Neural progenitor cell (in vitro differentiated cells): Measurements from ENCODE around the gene AGO3. TPM values are rescaled to one million over a fixed set of nuclear protein-coding genes. Genes with fewer than 3 reads are reported as not detected.
"Not testable (repeated sequence)": the region's sequence is repeated elsewhere in the genome, so short reads cannot be mapped to it uniquely, and the experiment has no call there.

ENCODE experiments used
- DNase-seq: peaks from one replicate; pipeline ENCODE4 v3.0.0-alpha.2; 2016; ENCODE audit warnings: low spot score
- H2AFZ ChIP-seq: fragments of 200-600 bp; sonication (generic); replicated peaks from 2 replicates; pipeline ENCODE4 v1.6.1; 2016; ENCODE audit warnings: antibody characterized with exemption
- H3F3A ChIP-seq: fragments of 200-600 bp; sonication (generic); 2 replicates; pipeline ENCODE4 v1.6.1; 2016; ENCODE audit warnings: antibody characterized with exemption, low read depth
- H3K27ac ChIP-seq: fragments of 200-600 bp; sonication (generic); 2 replicates; pipeline ENCODE4 v1.5.1; 2016; ENCODE audit warnings: mild to moderate bottlenecking
- H3K27me3 ChIP-seq: fragments of 200-600 bp; sonication (generic); 2 replicates; pipeline ENCODE4 v1.6.1; 2016; ENCODE audit warnings: mild to moderate bottlenecking, moderate library complexity
- H3K36me3 ChIP-seq: fragments of 200-600 bp; sonication (generic); 2 replicates; pipeline ENCODE4 v1.5.1; 2016
- H3K4me1 ChIP-seq: fragments of 200-600 bp; sonication (generic); 2 replicates; pipeline ENCODE4 v1.6.1; 2016; ENCODE audit warnings: mixed run types
- H3K4me2 ChIP-seq: fragments of 200-600 bp; sonication (generic); 2 replicates; pipeline ENCODE4 v1.6.1; 2016
- H3K4me3 ChIP-seq: fragments of 200-600 bp; sonication (generic); 2 replicates; pipeline ENCODE4 v1.5.1; 2016
- H3K79me2 ChIP-seq: fragments of 200-600 bp; sonication (generic); 2 replicates; pipeline ENCODE4 v1.6.1; 2016; ENCODE audit warnings: low read depth
- H3K9ac ChIP-seq: fragments of 200-600 bp; sonication (generic); 2 replicates; pipeline ENCODE4 v1.6.1; 2016
- H3K9me3 ChIP-seq: fragments of 200-600 bp; sonication (generic); 2 replicates; pipeline ENCODE4 v1.5.1; 2016; ENCODE audit warnings: low read depth
- H4K20me1 ChIP-seq: fragments of 200-600 bp; sonication (generic); 2 replicates; pipeline ENCODE4 v1.6.1; 2016; ENCODE audit warnings: low read depth
- H3K27ac Mint-ChIP-seq: 3 replicates; pipeline ENCODE4 v1.8.0; 2021; ENCODE audit warnings: mixed read lengths
- H3K27me3 Mint-ChIP-seq: 2 replicates; pipeline ENCODE4 v1.8.0; 2022; ENCODE audit warnings: low read depth, mild to moderate bottlenecking, inconsistent platforms, moderate library complexity, mixed read lengths; ENCODE audit not compliant: insufficient read depth
- H3K36me3 Mint-ChIP-seq: 3 replicates; pipeline ENCODE4 v1.8.0; 2021; ENCODE audit warnings: mixed read lengths
- H3K4me1 Mint-ChIP-seq: 3 replicates; pipeline ENCODE4 v1.8.0; 2021; ENCODE audit warnings: mixed read lengths
- H3K4me3 Mint-ChIP-seq: 3 replicates; pipeline ENCODE4 v1.8.0; 2021; ENCODE audit warnings: mild to moderate bottlenecking, moderate library complexity, mixed read lengths
- H3K9me3 Mint-ChIP-seq: 3 replicates; pipeline ENCODE4 v1.8.0; 2020; ENCODE audit warnings: mixed read lengths
- CTCF ChIP-seq: fragments of 200-600 bp; sonication (generic); IDR thresholded peaks from 2 replicates; pipeline ENCODE4 v1.5.1; 2017; ENCODE audit warnings: antibody characterized with exemption, mild to moderate bottlenecking
- EZH2 ChIP-seq: fragments of 200-600 bp; sonication (generic); IDR thresholded peaks from 2 replicates; pipeline ENCODE4 v1.6.1; 2017; ENCODE audit warnings: antibody characterized with exemption, mild to moderate bottlenecking, moderate library complexity
- EZH2phosphoT487 ChIP-seq: fragments of 200-600 bp; sonication (generic); IDR thresholded peaks from 2 replicates; pipeline ENCODE4 v1.6.1; 2017; ENCODE audit warnings: antibody characterized with exemption
- total RNA-seq: library from RNA; depleted of rRNA; stranded (reverse); fragments of >200 nt; gene quantifications from 2 replicates; pipeline ENCODE4 v1.2.3, GENCODE V29; 2015; ENCODE audit warnings: low replicate concordance

Gene AGO3
- total RNA-seq, 1 donor from 2014 or later, result 45.2 TPM

- no peak overlapping the region for H3K4me3 ChIP-seq
- H3K36me3 ChIP-seq, result no peaks in the 10 kb centered on the region
- TF ChIP-seq EZH2phosphoT487, result no peak
- TF ChIP-seq EZH2, result no peak
- no peak for TF ChIP-seq CTCF
- peaks cover 22% of the 10 kb centered on the region for H3K36me3 Mint-ChIP-seq
- H3K27me3 ChIP-seq, result no peaks in the 10 kb centered on the region
- H4K20me1 ChIP-seq, result no peaks in the 10 kb centered on the region
- no peaks in the 10 kb centered on the region for H3K9me3 ChIP-seq
- no peak overlapping the region for H2AFZ ChIP-seq
- no peaks in the 10 kb centered on the region for H3F3A ChIP-seq
- no peaks in the 10 kb centered on the region for H3K27me3 Mint-ChIP-seq
- H3K4me1 Mint-ChIP-seq, result no peaks in the 10 kb centered on the region
- no peaks in the 10 kb centered on the region for H3K9me3 Mint-ChIP-seq
- no peak overlapping the region for H3K27ac ChIP-seq
- no peak overlapping the region for H3K27ac Mint-ChIP-seq
- no peak overlapping the region for H3K9ac ChIP-seq
- H3K4me1 ChIP-seq, result no peaks in the 10 kb centered on the region
- H3K4me2 ChIP-seq, result no peak overlapping the region
- no peak for DNase-seq
- H3K79me2 ChIP-seq, result no peaks in the 10 kb centered on the region
- no peak overlapping the region for H3K4me3 Mint-ChIP-seq
Measured at GRCh38 chr1:36023098-36023769, 92.3 kb downstream of the AGO3 start.

- not testable (repeated sequence) for H3K27ac Mint-ChIP-seq, H3K27ac ChIP-seq, H3K9ac ChIP-seq, H3K4me1 ChIP-seq, H3K4me3 Mint-ChIP-seq, H2AFZ ChIP-seq, H3K9me3 Mint-ChIP-seq, H3K36me3 ChIP-seq, H3K4me3 ChIP-seq, DNase-seq, H4K20me1 ChIP-seq, H3K4me2 ChIP-seq, H3F3A ChIP-seq, H3K79me2 ChIP-seq, H3K27me3 Mint-ChIP-seq, H3K9me3 ChIP-seq, H3K27me3 ChIP-seq, H3K4me1 Mint-ChIP-seq
- H3K36me3 Mint-ChIP-seq, result peaks cover 25% of the 10 kb centered on the region
Measured at GRCh38 chr1:36024024-36024423, 93.1 kb downstream of the AGO3 start.

GRCh38 chr1:36024847-36025246 is 93.9 kb downstream of the AGO3 start:
- Histone ChIP-seq H3K36me3 (peaks cover 5% of the 10 kb centered on the region), H3F3A (no peaks in the 10 kb centered on the region), H3K79me2 (no peaks in the 10 kb centered on the region), H3K9me3 (no peaks in the 10 kb centered on the region), H3K4me1 (no peaks in the 10 kb centered on the region), H3K27ac (no peak overlapping the region), H3K4me2 (no peak overlapping the region), H4K20me1 (no peaks in the 10 kb centered on the region), H3K27me3 (no peaks in the 10 kb centered on the region), H3K4me3 (no peak overlapping the region), H3K9ac (no peak overlapping the region), H2AFZ (no peak overlapping the region)
- Mint-ChIP-seq H3K27me3 (no peaks in the 10 kb centered on the region), H3K27ac (no peak overlapping the region), H3K4me1 (no peaks in the 10 kb centered on the region), H3K36me3 (peaks cover 25% of the 10 kb centered on the region), H3K9me3 (peaks cover 3% of the 10 kb centered on the region), H3K4me3 (no peak overlapping the region)
- TF ChIP-seq EZH2 (no peak), EZH2phosphoT487 (no peak), CTCF (no peak)
- no peak for DNase-seq

- H3K9me3 ChIP-seq, result no peaks in the 10 kb centered on the region
- H3K27ac ChIP-seq, result no peak overlapping the region
- no peaks in the 10 kb centered on the region for H4K20me1 ChIP-seq
- TF ChIP-seq EZH2 (no peak), EZH2phosphoT487 (no peak), CTCF (no peak)
- H3K4me1 ChIP-seq, result no peaks in the 10 kb centered on the region
- H3K36me3 ChIP-seq, result peaks cover 5% of the 10 kb centered on the region
- no peak overlapping the region for H3K4me3 ChIP-seq
- H2AFZ ChIP-seq, result no peak overlapping the region
- DNase-seq, result no peak
- H3K4me3 Mint-ChIP-seq, result no peak overlapping the region
- H3K4me1 Mint-ChIP-seq, result no peaks in the 10 kb centered on the region
- H3K9ac ChIP-seq, result no peak overlapping the region
- no peaks in the 10 kb centered on the region for H3K79me2 ChIP-seq
- no peaks in the 10 kb centered on the region for H3F3A ChIP-seq
- peaks cover 3% of the 10 kb centered on the region for H3K9me3 Mint-ChIP-seq
- no peak overlapping the region for H3K27ac Mint-ChIP-seq
- H3K4me2 ChIP-seq, result no peak overlapping the region
- H3K36me3 Mint-ChIP-seq, result peaks cover 34% of the 10 kb centered on the region
- no peaks in the 10 kb centered on the region for H3K27me3 ChIP-seq
- no peaks in the 10 kb centered on the region for H3K27me3 Mint-ChIP-seq
Measured at GRCh38 chr1:36027766-36028165, 96.9 kb downstream of the AGO3 start.
